BLaER1 (cell line): ENCODE results near the gene CFAP74.

ENCODE experiments used
- H3K27ac ChIP-seq: shearing (Covaris generic); formaldehyde crosslinking; 2 replicates; pipeline ENCODE4 v1.8.1; 2022
- H3K27me3 ChIP-seq: shearing (Covaris generic); formaldehyde crosslinking; 2 replicates; pipeline ENCODE4 v1.8.1; 2022
- H3K36me3 ChIP-seq: shearing (Covaris generic); formaldehyde crosslinking; 2 replicates; pipeline ENCODE4 v1.8.1; 2022
- H3K4me1 ChIP-seq: shearing (Covaris generic); formaldehyde crosslinking; 2 replicates; pipeline ENCODE4 v1.8.1; 2022
- H3K4me2 ChIP-seq: shearing (Covaris generic); formaldehyde crosslinking; 2 replicates; pipeline ENCODE4 v1.8.1; 2022
- H3K4me3 ChIP-seq: shearing (Covaris generic); formaldehyde crosslinking; 2 replicates; pipeline ENCODE4 v1.8.1; 2022
- H3K9ac ChIP-seq: shearing (Covaris generic); formaldehyde crosslinking; 2 replicates; pipeline ENCODE4 v1.8.1; 2022
- H3K9me3 ChIP-seq: shearing (Covaris generic); formaldehyde crosslinking; 2 replicates; pipeline ENCODE4 v1.8.1; 2022
- H4K20me1 ChIP-seq: shearing (Covaris generic); formaldehyde crosslinking; 2 replicates; pipeline ENCODE4 v1.8.1; 2022
- Cebpa-rat ChIP-seq: shearing (Covaris generic); IDR thresholded peaks from 2 replicates; pipeline ENCODE4 v1.8.1; 2022

The CFAP74 gene

GRCh38 chr1:2041887-2042286, 38.3 kb upstream of the CFAP74 start:
- H3K4me1 ChIP-seq = peaks cover 64% of the 10 kb centered on the region

GRCh38 chr1:2041305-2041704, 37.7 kb upstream of the CFAP74 start:
- H3K4me3 ChIP-seq = no peak overlapping the region
- no peak overlapping the region for H3K9ac ChIP-seq
- H3K9me3 ChIP-seq = 0 out of 2 replicates have a peak, but pooled peaks cover 8% of the 10 kb centered on the region
- no peaks in the 10 kb centered on the region for H3K27me3 ChIP-seq
- H3K27ac ChIP-seq = no peak overlapping the region
- H4K20me1 ChIP-seq = no peaks in the 10 kb centered on the region
- H3K36me3 ChIP-seq = no peaks in the 10 kb centered on the region
- H3K4me1 ChIP-seq = peaks cover 58% of the 10 kb centered on the region
- no peak for TF ChIP-seq Cebpa-rat
- H3K4me2 ChIP-seq = peak overlapping the region; percentile 39

More at GRCh38 chr1:2041887-2042286, 38.3 kb upstream of the CFAP74 start:
- no peaks in the 10 kb centered on the region for H4K20me1 ChIP-seq
- peaks cover under 1% of the 10 kb centered on the region; the same call in 1 of the 2 replicates for H3K27me3 ChIP-seq
- no peak overlapping the region for H3K27ac ChIP-seq
- H3K36me3 ChIP-seq = no peaks in the 10 kb centered on the region
- no peak overlapping the region for H3K4me3 ChIP-seq
- H3K9me3 ChIP-seq = 0 out of 2 replicates have a peak, but pooled peaks cover 8% of the 10 kb centered on the region
- peak overlapping the region; percentile 39 for H3K4me2 ChIP-seq
- H3K9ac ChIP-seq = no peak overlapping the region
- TF ChIP-seq Cebpa-rat = no peak

- H3K4me2 ChIP-seq = no peak overlapping the region
- H3K4me1 ChIP-seq = peaks cover 44% of the 10 kb centered on the region
- TF ChIP-seq Cebpa-rat = no peak
- H3K9me3 ChIP-seq = 0 out of 2 replicates have a peak, but pooled peaks cover 8% of the 10 kb centered on the region
- H3K27ac ChIP-seq = no peak overlapping the region
- H3K4me3 ChIP-seq = no peak overlapping the region
- no peaks in the 10 kb centered on the region for H4K20me1 ChIP-seq
- H3K27me3 ChIP-seq = no peaks in the 10 kb centered on the region
- no peak overlapping the region for H3K9ac ChIP-seq
- H3K36me3 ChIP-seq = no peaks in the 10 kb centered on the region
Observed at GRCh38 chr1:2039251-2039650, 35.7 kb upstream of the CFAP74 start.

- TF ChIP-seq Cebpa-rat = no peak
- H3K36me3 ChIP-seq = no peaks in the 10 kb centered on the region
- no peaks in the 10 kb centered on the region for H4K20me1 ChIP-seq
- no peaks in the 10 kb centered on the region for H3K27me3 ChIP-seq
- H3K27ac ChIP-seq = no peak overlapping the region
- H3K9ac ChIP-seq = no peak overlapping the region
- H3K4me1 ChIP-seq = peaks cover 42% of the 10 kb centered on the region
- H3K9me3 ChIP-seq = 0 out of 2 replicates have a peak, but pooled peaks cover 8% of the 10 kb centered on the region
- no peak overlapping the region for H3K4me2 ChIP-seq
- no peak overlapping the region for H3K4me3 ChIP-seq
Observed at GRCh38 chr1:2038229-2038628, 34.6 kb upstream of the CFAP74 start.

- Histone ChIP-seq H4K20me1 (no peaks in the 10 kb centered on the region), H3K9ac (no peak overlapping the region), H3K4me3 (no peak overlapping the region), H3K9me3 (0 out of 2 replicates have a peak, but pooled peaks cover 8% of the 10 kb centered on the region), H3K4me1 (peaks cover 42% of the 10 kb centered on the region), H3K36me3 (no peaks in the 10 kb centered on the region), H3K27me3 (no peaks in the 10 kb centered on the region), H3K4me2 (no peak overlapping the region), H3K27ac (no peak overlapping the region)
- TF ChIP-seq Cebpa-rat = no peak
Observed at GRCh38 chr1:2037314-2037979, 33.9 kb upstream of the CFAP74 start.

- Histone ChIP-seq H4K20me1 (no peaks in the 10 kb centered on the region), H3K9me3 (0 out of 2 replicates have a peak, but pooled peaks cover 8% of the 10 kb centered on the region), H3K4me3 (no peak overlapping the region), H3K9ac (no peak overlapping the region), H3K27ac (no peak overlapping the region), H3K36me3 (no peaks in the 10 kb centered on the region), H3K4me2 (no peak overlapping the region), H3K4me1 (peaks cover 42% of the 10 kb centered on the region), H3K27me3 (no peaks in the 10 kb centered on the region)
- no peak for TF ChIP-seq Cebpa-rat
Observed at GRCh38 chr1:2036287-2036686, 32.7 kb upstream of the CFAP74 start.

- Histone ChIP-seq H3K9ac (peak overlapping the region; percentile 62), H3K36me3 (no peaks in the 10 kb centered on the region), H4K20me1 (no peaks in the 10 kb centered on the region), H3K4me1 (peaks cover 64% of the 10 kb centered on the region), H3K4me3 (peak overlapping the region; percentile 45; the same call in 1 of the 2 replicates), H3K27me3 (no peaks in the 10 kb centered on the region), H3K9me3 (no peaks in the 10 kb centered on the region), H3K27ac (peak overlapping the region; percentile 97), H3K4me2 (peak overlapping the region; percentile 99)
- TF ChIP-seq Cebpa-rat = no peak
Observed at GRCh38 chr1:2033165-2033564, 29.6 kb upstream of the CFAP74 start.

- no peak for TF ChIP-seq Cebpa-rat
- Histone ChIP-seq H3K27me3 (no peaks in the 10 kb centered on the region), H3K4me2 (peak overlapping the region; percentile 99), H3K9ac (peak overlapping the region; percentile 62), H3K4me1 (peaks cover 66% of the 10 kb centered on the region), H3K27ac (peak overlapping the region; percentile 97), H3K9me3 (no peaks in the 10 kb centered on the region), H3K4me3 (peak overlapping the region; percentile 45), H3K36me3 (no peaks in the 10 kb centered on the region), H4K20me1 (no peaks in the 10 kb centered on the region)
Observed at GRCh38 chr1:2032737-2033136, 29.2 kb upstream of the CFAP74 start.

- H3K4me1 ChIP-seq = peaks cover 75% of the 10 kb centered on the region
- peak overlapping the region; percentile 99 for H3K4me2 ChIP-seq
- H3K9ac ChIP-seq = peak overlapping the region; percentile 62
- no peaks in the 10 kb centered on the region for H3K9me3 ChIP-seq
- no peaks in the 10 kb centered on the region for H4K20me1 ChIP-seq
- H3K27me3 ChIP-seq = no peaks in the 10 kb centered on the region
- TF ChIP-seq Cebpa-rat = no peak
- no peaks in the 10 kb centered on the region for H3K36me3 ChIP-seq
- H3K27ac ChIP-seq = peak overlapping the region; percentile 97
- peak overlapping the region; percentile 45 for H3K4me3 ChIP-seq
Observed at GRCh38 chr1:2031546-2032540, 28.3 kb upstream of the CFAP74 start.
